NOMO-1 treated with dmso at 0.1 percent for 144 hours (cell line): Measurements from ENCODE around the gene ELOVL5.
"Not testable (repeated sequence)": the region's sequence is repeated elsewhere in the genome, so short reads cannot be mapped to it uniquely, and the experiment has no call there.

ENCODE experiments used
- DNase-seq: peaks from one replicate; lab custom pipeline; 2025; ENCODE audit not compliant: unreplicated experiment; lab: John Stamatoyannopoulos, UW

Gene ELOVL5

GRCh38 chr6:53359095-53359842 lies 10.5 kb upstream of the ELOVL5 start:
- peak; percentile 90 for DNase-seq

GRCh38 chr6:53358440-53359094 lies 9.8 kb upstream of the ELOVL5 start:
- DNase-seq, result peak; percentile 69

- DNase-seq, result no peak
Measured at GRCh38 chr6:53357576-53358360, 9.0 kb upstream of the ELOVL5 start.

- no peak for DNase-seq
Measured at GRCh38 chr6:53353624-53354023, 4.9 kb upstream of the ELOVL5 start.

- no peak for DNase-seq
Measured at GRCh38 chr6:53352360-53352759, 3.6 kb upstream of the ELOVL5 start.

GRCh38 chr6:53349209-53349693 lies 501 bp upstream of the ELOVL5 start:
- DNase-seq, result no peak

GRCh38 chr6:53347921-53348370 lies 804 bp downstream of the ELOVL5 start:
- no peak for DNase-seq

GRCh38 chr6:53347250-53347920 lies 1.4 kb downstream of the ELOVL5 start:
- peak; percentile 40 for DNase-seq

- DNase-seq, result not testable (repeated sequence)
Measured at GRCh38 chr6:53346049-53346448, 2.7 kb downstream of the ELOVL5 start.

GRCh38 chr6:53344969-53345368 lies 3.8 kb downstream of the ELOVL5 start:
- no peak for DNase-seq

- DNase-seq, result no peak
Measured at GRCh38 chr6:53343092-53343491, 5.7 kb downstream of the ELOVL5 start.

- no peak for DNase-seq
Measured at GRCh38 chr6:53342217-53342616, 6.5 kb downstream of the ELOVL5 start.

- DNase-seq, result no peak
Measured at GRCh38 chr6:53340536-53340935, 8.2 kb downstream of the ELOVL5 start.

GRCh38 chr6:53339424-53339823 lies 9.3 kb downstream of the ELOVL5 start:
- DNase-seq, result no peak

- no peak for DNase-seq
Measured at GRCh38 chr6:53338304-53338703, 10.4 kb downstream of the ELOVL5 start.

- DNase-seq, result no peak
Measured at GRCh38 chr6:53336070-53336469, 12.7 kb downstream of the ELOVL5 start.

GRCh38 chr6:53335224-53335994 lies 13.3 kb downstream of the ELOVL5 start:
- DNase-seq, result peak; percentile 47

GRCh38 chr6:53333439-53334408 lies 15.0 kb downstream of the ELOVL5 start:
- no peak for DNase-seq

- DNase-seq, result no peak
Measured at GRCh38 chr6:53331678-53332077, 17.1 kb downstream of the ELOVL5 start.
